Large intestine (tissue), 3 donors: ENCODE results near the gene ATG2A. TPM values are rescaled to one million over a fixed set of nuclear protein-coding genes. Genes with fewer than 3 reads are reported as not detected.
"Not testable (repeated sequence)": the region's sequence is repeated elsewhere in the genome, so short reads cannot be mapped to it uniquely, and the experiment has no call there.

Experiments used
- DNase-seq, 2 donors: peaks; one replicate each; pipeline versions ENCODE4 v3.0.0 to v3.0.0-alpha.2; 2013
- H3K27ac ChIP-seq: one replicate; pipeline ENCODE4 v1.5.1; 2013; ENCODE audit warnings: low read length
- H3K27me3 ChIP-seq: 2 replicates; pipeline ENCODE4 v1.6.1; 2013; ENCODE audit warnings: low read length; ENCODE audit not compliant: control insufficient read depth, insufficient read depth
- H3K36me3 ChIP-seq: 2 replicates; pipeline ENCODE4 v1.6.1; 2013; ENCODE audit warnings: low read length; ENCODE audit not compliant: control insufficient read depth, insufficient read depth
- H3K4me1 ChIP-seq: one replicate; pipeline ENCODE4 v1.6.1; 2013; ENCODE audit warnings: low read length; ENCODE audit not compliant: control insufficient read depth, insufficient read depth
- H3K4me3 ChIP-seq: one replicate; pipeline ENCODE4 v1.5.1; 2013; ENCODE audit warnings: low read length
- H3K9me3 ChIP-seq: one replicate; pipeline ENCODE4 v1.6.1; 2013; ENCODE audit warnings: mild to moderate bottlenecking, low read depth, low read length, moderate library complexity; ENCODE audit not compliant: control insufficient read depth
- WGBS: methylation state at CpG from one replicate; pipeline ENCODE4 v1.1.5; 2013; ENCODE audit warnings: low lambda C conversion rate; ENCODE audit not compliant: insufficient coverage; 5-methylcytosine and 5-hydroxymethylcytosine counted together
- polyA plus RNA-seq: library from polyadenylated mRNA; unstranded; fragments of 120-200 nt; gene quantifications from one replicate; pipeline ENCODE4 v1.2.1, GENCODE V29; 2013

Gene ATG2A
- polyA plus RNA-seq, 1 donor: 18.4 TPM

DNA sequence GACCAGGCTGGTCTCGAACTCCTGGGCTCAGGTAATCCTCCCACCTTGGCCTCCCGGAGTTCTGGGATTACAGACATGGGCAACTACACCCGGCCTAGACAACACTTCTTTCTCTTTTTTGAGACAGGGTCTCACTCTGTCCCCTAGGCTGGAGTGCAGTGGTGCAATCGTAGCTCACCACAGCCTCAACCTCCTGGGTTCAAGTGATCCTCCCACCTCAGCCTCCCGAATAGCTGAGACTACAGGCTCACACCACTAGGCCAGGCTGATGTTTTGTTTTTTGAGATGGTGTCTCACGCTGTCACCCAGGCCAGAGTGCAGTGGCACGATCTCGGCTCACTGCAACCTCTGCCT lies 71.3 kb downstream of the ATG2A start:
- not testable (repeated sequence) for H3K36me3 ChIP-seq, H3K27me3 ChIP-seq, DNase-seq, H3K4me3 ChIP-seq, H3K9me3 ChIP-seq, H3K27ac ChIP-seq
- WGBS: no CpG with 5 or more reads among the region's 8 CpGs
- peaks cover 56% of the 10 kb centered on the region for H3K4me1 ChIP-seq

DNA sequence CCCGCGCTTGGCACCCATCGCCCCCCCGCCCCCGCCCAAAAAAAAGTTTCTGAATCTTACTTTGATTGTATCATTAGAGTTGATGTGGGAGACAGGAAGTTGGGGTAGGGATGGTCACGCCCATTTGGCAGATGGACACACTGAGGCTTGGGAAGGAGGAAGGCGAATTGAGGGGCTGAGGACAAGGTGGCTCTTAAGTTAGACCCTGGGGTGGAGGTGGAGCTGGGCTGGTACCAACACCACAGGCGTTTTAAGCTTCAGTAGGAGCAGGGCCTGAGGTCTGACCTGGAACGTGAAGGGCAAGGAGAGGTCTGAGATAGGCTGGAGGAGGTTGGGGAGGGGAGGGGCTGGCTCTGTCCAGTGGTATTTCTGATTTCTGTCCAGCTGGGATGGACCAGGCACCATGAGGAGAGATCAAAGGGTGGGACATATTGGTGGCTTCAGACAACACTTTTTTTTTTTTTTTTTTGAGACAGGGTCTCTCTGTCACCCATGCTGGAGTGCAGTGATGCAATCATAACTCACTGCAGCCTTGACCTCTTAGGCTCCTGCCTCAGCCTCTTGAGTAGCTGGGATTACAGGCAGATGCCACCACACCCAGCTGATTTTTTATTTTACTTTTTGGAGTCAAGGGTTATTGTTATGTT lies 71.8 kb downstream of the ATG2A start:
- Histone ChIP-seq H3K4me1 (peaks cover 56% of the 10 kb centered on the region), H3K27me3 (no peaks in the 10 kb centered on the region), H3K9me3 (no peaks in the 10 kb centered on the region), H3K4me3 (peak overlapping the region; percentile 94), H3K36me3 (no peaks in the 10 kb centered on the region), H3K27ac (peak overlapping the region; percentile 84)
- no peak for DNase-seq
- 14% methylated on average over 1 of the region's 9 CpGs for WGBS

Other genes with a start within 250 kb of the ATG2A start
- 13.8 TPM for gene NRXN2, start 194.0 kb downstream of the ATG2A start, polyA plus RNA-seq
- 10.7 TPM for gene RASGRP2, start 173.1 kb downstream of the ATG2A start, polyA plus RNA-seq
- gene PYGM, start 157.2 kb downstream of the ATG2A start, polyA plus RNA-seq: 2.4 TPM
- gene SF1, start 138.7 kb downstream of the ATG2A start, polyA plus RNA-seq: 360 TPM
- 13.5 TPM for gene MAP4K2, start 114.0 kb downstream of the ATG2A start, polyA plus RNA-seq
- gene MEN1, start 106.7 kb downstream of the ATG2A start, polyA plus RNA-seq: 29.0 TPM
- gene CDC42BPG, start 72.6 kb downstream of the ATG2A start, polyA plus RNA-seq: 5.5 TPM
- 94.8 TPM for gene EHD1, start 38.6 kb downstream of the ATG2A start, polyA plus RNA-seq
- gene PPP2R5B, start 7.5 kb upstream of the ATG2A start, polyA plus RNA-seq: 11.6 TPM
- gene GPHA2, start 18.7 kb upstream of the ATG2A start, polyA plus RNA-seq: 0.24 TPM
- gene MAJIN, start 54.9 kb upstream of the ATG2A start, polyA plus RNA-seq: 0.09 TPM
- gene BATF2, start 79.8 kb upstream of the ATG2A start, polyA plus RNA-seq: 15.7 TPM
- gene ARL2, start 97.0 kb upstream of the ATG2A start, polyA plus RNA-seq: 83.3 TPM
- gene SNX15, start 110.2 kb upstream of the ATG2A start, polyA plus RNA-seq: 37.7 TPM
- gene SAC3D1, start 124.0 kb upstream of the ATG2A start, polyA plus RNA-seq: 8.9 TPM
- 8.9 TPM for gene NAALADL1, start 141.3 kb upstream of the ATG2A start, polyA plus RNA-seq
- gene CDCA5, start 166.8 kb upstream of the ATG2A start, polyA plus RNA-seq: 11.3 TPM
- 35.8 TPM for gene ZFPL1, start 167.0 kb upstream of the ATG2A start, polyA plus RNA-seq
- 102 TPM for gene VPS51, start 179.0 kb upstream of the ATG2A start, polyA plus RNA-seq
- gene TM7SF2, start 194.7 kb upstream of the ATG2A start, polyA plus RNA-seq: 56.4 TPM
- gene ZNHIT2, start 200.5 kb upstream of the ATG2A start, polyA plus RNA-seq: 6.4 TPM
- gene FAU, start 204.9 kb upstream of the ATG2A start, polyA plus RNA-seq: 1,012 TPM
- gene MRPL49, start 205.1 kb upstream of the ATG2A start, polyA plus RNA-seq: 35.1 TPM
- gene SYVN1, start 217.3 kb upstream of the ATG2A start, polyA plus RNA-seq: 37.9 TPM